HG03439 (cell line): ENCODE data around the gene SHLD2.
"Not testable (repeated sequence)": the region's sequence is repeated elsewhere in the genome, so short reads cannot be mapped to it uniquely, and the experiment has no call there.

Source experiments
- ATAC-seq: cut with Tn5 transposase; IDR thresholded peaks from one replicate; pipeline ENCODE4 v1.9.1; 2021; ENCODE audit warnings: mild to moderate bottlenecking, moderate library complexity; ENCODE audit not compliant: unreplicated experiment

The SHLD2 gene

GRCh38 chr10:87210309-87210708 is 115.3 kb downstream of the SHLD2 start:
- not testable (repeated sequence) for ATAC-seq

GRCh38 chr10:87211848-87212247 is 116.8 kb downstream of the SHLD2 start:
- not testable (repeated sequence) for ATAC-seq

GRCh38 chr10:87213150-87213765 is 118.3 kb downstream of the SHLD2 start:
- ATAC-seq = not testable (repeated sequence)

GRCh38 chr10:87213806-87214205 is 118.8 kb downstream of the SHLD2 start:
- ATAC-seq = not testable (repeated sequence)

GRCh38 chr10:87216120-87216519 is 121.1 kb downstream of the SHLD2 start:
- not testable (repeated sequence) for ATAC-seq

- not testable (repeated sequence) for ATAC-seq
Observed at GRCh38 chr10:87219370-87219769, 124.4 kb downstream of the SHLD2 start.

- ATAC-seq = not testable (repeated sequence)
Observed at GRCh38 chr10:87222789-87223188, 127.8 kb downstream of the SHLD2 start.

- ATAC-seq = not testable (repeated sequence)
Observed at GRCh38 chr10:87225148-87225547, 130.1 kb downstream of the SHLD2 start, which contains the start of gene NUTM2A. Gene NUTM2A, plus strand, starts transcription at chr10:87225448. Its CDS starts 383 bp downstream, at chr10:87225831.

- ATAC-seq = not testable (repeated sequence)
Observed at GRCh38 chr10:87228247-87228646, 133.2 kb downstream of the SHLD2 start.

GRCh38 chr10:87229211-87229610 is 134.2 kb downstream of the SHLD2 start:
- ATAC-seq = not testable (repeated sequence)

GRCh38 chr10:87234854-87235253 is 139.8 kb downstream of the SHLD2 start:
- not testable (repeated sequence) for ATAC-seq

- not testable (repeated sequence) for ATAC-seq
Observed at GRCh38 chr10:87237244-87237643, 142.2 kb downstream of the SHLD2 start.

GRCh38 chr10:87239346-87239808 is 144.4 kb downstream of the SHLD2 start:
- not testable (repeated sequence) for ATAC-seq
